Stimulated activated CD8-positive, alpha-beta memory T cell treated with anti-CD3 and anti-CD28 coated beads, Interleukin-2, amount 100 ng/mL, for 48 hours (primary cell): ENCODE results near the gene SELENOT.

ENCODE experiments used
- DNase-seq, 2 donors: peaks; one replicate each; pipeline ENCODE4 v3.0.0-alpha.2; 2020; ENCODE audit warnings: low read depth in 2 of 2

The SELENOT gene

GRCh38 chr3:150662410-150663200 lies 59.5 kb downstream of the SELENOT start:
- no peak for DNase-seq

- no peak for DNase-seq
These were observed 60.3 kb downstream of the SELENOT start for GRCh38 chr3:150663461-150663860.

GRCh38 chr3:150666167-150666566 lies 63.0 kb downstream of the SELENOT start:
- no peak for DNase-seq

- no peak for DNase-seq
These were observed 70.8 kb downstream of the SELENOT start for GRCh38 chr3:150673966-150674365.

- DNase-seq = no peak
These were observed 72.5 kb downstream of the SELENOT start for GRCh38 chr3:150675587-150675986.
